ENCODE results near the gene CD79A.

The CD79A gene

DNA sequence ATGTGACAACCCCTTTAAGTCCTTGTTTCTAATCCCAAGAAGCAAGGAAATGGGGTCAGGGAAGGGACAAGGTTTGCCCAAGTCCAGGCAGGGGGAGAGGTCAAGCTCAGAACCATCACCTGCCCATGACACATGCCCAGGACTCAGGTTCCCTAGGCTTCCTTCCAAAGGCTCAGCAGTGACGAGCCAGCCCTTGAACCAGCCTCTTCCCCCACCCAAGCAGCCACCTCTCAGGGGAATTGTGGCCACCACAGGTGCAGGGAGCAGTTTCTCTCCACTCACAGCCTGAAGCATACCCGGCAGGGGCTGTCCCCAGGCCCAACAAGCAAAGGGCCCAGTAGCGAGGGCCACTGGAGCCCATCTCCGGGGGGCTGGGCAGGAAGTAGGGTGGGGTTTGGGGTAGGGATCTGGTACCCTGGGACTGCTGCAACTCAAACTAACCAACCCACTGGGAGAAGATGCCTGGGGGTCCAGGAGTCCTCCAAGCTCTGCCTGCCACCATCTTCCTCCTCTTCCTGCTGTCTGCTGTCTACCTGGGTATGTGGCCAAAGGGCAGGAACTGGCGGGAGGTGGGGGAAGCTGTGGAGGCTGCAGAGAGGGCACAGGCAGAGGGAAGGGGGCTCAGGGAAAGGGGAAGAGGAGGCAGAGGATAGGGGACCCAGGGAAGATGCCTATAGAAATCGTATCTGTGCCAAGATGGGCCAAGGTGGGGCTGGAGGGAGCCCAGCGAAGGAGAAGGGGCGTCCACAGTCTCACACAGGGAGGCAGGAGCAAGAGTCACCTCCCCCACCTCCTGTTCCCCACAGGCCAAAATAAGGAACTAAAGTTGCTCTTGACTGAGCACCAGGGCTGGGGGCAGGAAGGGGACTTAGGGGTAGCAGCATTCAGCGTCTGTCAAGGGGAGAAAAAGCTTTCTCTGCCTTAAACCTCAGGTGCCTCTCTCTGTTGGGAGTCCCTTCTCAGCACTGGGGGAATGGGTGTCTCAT is at the start of gene CD79A:
CD79A (plus strand) TSS at position 433 of the 986 bp plus-strand sequence; CDS start at position 459, 26 bp downstream.
- no peak for DNase-seq

DNA sequence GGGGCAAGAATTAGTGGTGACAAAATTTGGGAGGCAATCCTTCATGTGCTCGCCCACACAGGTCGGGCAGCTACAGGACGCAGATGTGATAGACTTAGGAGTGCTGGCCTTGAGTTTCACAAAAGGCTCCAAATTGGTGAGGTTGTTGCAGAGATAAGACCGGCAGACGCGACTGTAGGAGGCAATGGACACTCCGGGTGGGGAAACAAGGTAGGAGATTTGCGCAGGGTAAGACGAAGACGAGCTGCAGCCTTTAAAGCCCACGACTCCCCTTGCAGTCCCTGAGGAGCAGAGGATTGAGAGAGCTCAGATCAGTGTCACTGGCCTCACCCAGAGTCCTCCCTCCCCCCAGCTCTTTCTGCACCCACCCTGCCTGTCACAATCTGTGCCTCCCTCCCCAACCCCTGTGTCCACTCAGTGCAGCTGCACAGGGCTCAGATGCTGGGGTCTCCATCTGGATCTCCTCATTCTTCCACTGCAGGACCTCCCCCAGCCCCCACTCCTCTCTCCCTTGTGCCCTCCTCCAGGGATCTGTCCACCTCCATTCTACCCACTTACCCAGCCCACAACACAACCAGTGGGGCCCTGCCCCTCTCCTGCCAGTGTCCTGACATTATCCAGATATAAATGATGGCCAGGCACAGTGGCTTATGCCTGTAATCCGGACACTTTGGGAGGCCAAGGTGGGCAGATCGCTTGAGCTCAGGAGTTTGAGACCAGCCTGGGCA is 38.9 kb upstream of the CD79A start:
- DNase-seq, result no peak

DNA sequence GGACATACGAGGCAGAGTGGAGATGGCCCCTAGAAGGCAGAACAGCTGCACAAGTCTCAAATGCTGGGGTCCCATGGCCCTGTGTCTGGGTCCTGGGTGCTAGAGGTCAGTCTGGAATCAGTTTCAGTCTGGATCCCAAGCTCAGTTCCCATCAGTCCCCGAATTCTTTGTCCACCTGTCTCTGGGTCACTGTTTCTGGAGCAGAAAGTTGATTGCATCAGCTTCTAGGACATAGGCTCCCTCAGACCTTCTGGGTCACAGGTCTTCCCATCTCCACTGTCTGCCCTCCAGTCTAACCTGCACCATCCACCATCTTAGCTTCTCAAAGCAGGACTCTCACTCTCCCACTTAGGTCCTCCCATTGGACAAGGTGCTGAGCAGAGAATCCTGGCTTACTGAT is 37.9 kb upstream of the CD79A start:
- no peak for DNase-seq

DNA sequence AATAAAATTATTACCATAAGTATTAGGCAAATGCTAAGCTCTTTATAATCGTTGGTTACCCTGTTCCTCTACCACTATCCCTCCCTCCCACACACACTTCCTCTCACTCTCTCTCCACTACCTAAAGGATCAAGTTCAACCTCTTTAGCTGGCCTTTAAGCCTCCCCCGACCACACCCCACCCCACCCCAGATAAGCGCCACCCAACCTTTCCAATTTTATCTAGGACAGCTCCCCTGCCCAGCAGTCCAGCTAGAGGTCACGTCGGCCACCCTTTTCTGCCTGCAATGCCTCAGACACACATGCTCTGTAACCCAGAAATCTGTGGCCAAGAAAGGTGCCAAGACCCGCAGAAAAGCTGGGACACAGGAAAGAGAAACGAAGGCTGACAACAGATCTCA is 33.7 kb upstream of the CD79A start:
- DNase-seq, result no peak

DNA sequence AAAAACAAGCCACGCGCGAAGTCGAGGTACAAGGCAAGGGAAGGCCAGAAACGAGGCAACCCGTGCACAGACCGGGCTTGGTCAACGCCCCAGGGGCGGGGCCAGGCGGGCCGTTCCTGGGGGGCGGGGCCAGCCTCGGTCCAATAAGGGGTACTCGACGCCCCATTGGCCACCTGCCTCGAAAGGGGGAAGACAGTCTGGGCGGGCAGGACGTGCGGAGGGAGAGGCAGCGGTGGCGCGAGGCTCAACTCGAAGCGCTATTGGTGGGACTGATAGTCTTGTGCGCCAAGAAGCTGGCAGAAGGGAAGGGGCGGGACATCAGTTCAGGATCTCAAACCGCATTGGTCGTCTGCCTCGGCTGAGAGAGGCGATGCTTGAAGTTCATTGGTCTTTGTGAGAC is 32.5 kb upstream of the CD79A start, which contains the start of gene LYPD4:
LYPD4 (minus strand) TSS at position 83 of the 400 bp plus-strand sequence. CDS start 5,398 bp downstream, outside the sequence.
- no peak for DNase-seq

DNA sequence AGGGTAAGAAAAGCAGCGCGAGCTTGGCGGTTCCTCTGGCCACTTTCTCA is 32.3 kb upstream of the CD79A start, which contains the start of gene DMRTC2:
DMRTC2 (plus strand) TSS at position 42 of the 50 bp plus-strand sequence. CDS start 2,387 bp downstream, outside the sequence.
- no peak for DNase-seq

DNA sequence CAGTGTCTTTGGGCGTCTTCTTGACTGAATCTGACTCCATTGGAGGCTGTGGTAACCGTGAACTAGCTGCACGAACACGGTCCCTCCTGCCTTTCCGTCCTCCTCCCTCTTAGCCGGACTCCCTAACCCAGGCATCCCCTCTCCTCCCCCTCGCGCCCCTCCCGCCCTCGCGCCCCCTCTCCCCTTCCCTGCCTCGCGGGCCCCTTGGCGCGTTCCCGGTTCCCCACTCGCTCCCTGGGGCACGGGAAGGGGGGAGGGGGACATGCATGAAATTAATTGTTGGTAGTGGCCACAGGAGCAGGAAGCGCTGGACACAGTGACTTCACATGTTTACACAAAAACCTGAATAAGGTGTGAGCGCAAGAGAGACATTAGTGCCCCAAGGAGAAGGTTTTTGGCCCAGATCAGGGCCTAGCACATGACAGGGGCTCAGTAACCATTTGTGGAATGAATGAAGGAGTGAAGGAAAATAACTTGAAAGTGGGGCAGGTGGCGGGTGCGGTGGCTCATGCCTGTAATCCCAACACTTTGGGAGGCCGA is 32.0 kb upstream of the CD79A start:
- DNase-seq, result no peak

DNA sequence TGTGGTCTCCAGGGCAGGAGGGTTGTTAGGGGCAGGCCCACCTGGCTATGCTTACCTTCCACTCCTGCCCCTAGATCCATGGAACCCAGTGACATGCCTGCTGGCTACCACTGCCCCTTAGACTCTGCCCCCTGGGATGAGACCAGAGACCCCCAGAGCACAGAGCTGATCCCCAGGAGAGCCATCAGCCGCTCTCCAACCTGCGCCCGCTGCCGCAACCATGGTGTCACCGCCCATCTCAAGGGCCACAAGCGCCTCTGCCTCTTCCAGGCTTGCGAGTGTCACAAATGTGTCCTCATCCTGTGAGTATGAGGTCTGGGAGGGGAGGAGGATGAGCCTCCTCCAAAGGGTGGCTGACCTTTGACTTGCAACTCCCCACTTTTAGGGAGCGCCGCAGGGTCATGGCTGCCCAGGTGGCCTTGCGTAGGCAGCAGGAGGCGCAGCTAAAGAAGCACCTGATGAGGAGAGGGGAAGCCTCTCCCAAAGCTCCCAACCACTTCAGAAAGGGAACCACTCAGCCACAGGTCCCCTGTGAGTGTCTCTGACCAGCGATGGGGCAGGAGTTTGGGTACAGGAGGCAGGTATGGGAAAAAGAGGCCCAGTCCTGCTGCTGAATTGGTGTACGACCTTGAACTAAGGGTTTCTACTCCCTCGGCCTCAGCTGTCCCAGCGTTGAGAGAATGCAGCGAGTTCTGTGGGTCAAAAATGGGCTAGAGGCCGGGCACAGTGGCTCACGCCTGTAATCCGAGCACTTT is 29.6 kb upstream of the CD79A start:
- no peak for DNase-seq

DNA sequence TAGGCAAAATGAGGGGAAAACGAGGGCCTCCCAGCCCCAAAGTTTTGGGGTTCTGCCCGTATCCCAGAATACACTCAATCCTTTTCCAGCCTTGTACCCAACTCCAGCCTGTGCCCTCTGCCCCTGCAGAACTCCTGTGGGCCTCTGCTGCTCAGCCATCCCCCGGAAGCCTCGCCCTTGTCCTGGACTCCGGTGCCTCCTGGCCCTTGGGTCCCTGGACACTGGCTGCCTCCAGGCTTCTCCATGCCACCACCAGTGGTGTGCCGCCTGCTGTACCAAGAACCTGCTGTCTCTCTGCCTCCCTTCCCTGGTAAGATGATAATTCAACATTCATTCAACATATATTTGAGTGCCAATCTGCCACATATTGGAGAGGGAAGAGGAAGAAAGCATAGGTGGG is 28.4 kb upstream of the CD79A start:
- no peak for DNase-seq

DNA sequence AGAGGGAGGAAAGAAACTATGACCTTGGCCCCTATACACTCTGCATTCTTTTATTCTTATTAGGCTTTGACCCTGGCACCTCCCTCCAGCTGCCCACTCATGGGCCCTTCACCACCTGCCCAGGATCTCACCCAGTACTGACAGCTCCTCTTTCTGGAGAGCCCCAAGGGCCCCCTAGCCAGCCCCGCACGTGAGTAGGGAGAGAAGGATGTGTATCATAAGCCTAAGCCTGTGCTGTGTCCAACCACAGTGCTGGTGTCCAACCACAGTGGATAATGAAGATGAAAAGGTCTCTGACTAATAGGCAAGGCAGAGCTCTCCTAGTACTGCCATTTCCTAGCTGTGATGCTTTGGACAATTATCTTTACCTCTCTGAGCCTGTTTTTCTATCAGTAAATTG is 28.0 kb upstream of the CD79A start:
- no peak for DNase-seq

DNA sequence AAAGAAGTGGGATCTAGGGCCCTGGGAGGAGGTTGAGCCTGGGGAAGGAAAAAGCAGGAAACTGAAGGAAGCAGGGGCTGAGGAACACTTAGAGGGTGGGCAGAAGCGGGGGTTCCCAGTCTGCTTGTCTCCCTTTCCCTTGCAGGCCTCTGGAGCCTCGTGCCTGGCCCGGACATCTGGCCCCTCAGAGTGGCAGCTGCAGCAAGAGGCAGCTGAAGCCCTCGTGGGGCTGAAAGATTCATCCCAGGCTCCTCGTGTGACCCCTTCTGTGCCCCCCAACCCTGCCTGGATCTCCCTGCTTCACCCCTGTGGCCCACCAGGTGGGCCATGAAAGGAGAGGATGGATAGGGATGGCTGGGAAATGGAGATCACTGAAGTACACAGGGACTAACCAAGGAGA is 26.7 kb upstream of the CD79A start:
- DNase-seq, result no peak

DNA sequence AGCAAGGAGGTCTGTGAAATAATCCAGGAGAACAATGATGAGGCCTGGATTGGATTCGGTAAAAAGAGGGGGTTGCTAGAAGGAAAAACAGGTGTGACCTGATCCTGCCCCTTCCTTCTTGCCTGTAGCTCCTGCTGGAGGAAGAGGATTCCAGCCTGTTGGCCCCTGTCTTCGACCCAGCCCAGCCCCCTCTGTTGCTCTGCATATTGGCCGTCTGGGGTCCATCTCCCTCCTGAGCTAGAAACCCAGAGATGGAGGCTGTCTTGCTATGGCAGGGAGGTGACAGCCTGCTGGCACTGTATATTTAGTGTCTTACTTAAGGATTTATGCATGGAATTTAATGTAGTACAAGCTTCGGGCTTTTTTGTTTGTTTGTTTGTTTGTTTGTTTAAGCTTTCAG is 25.6 kb upstream of the CD79A start:
- DNase-seq, result no peak

DNA sequence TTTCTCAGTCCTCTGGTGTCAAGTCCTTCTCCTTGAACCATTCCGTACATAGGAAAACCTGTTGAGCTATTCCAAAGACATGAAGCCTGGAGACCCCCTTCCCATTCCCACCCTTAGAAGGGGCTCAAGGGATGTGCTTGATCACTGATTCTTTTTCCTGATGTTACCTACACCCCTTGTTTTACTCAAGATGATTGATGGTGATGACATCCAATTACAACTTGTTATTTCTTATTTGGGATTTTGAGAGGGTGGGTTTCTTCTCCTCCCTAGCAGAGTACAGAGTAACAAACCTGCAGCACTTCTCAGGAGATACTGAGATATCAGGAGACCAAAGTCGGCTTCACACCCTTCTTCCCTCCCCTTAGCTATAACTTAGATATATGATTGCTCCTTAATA is 23.7 kb upstream of the CD79A start:
- DNase-seq, result no peak

DNA sequence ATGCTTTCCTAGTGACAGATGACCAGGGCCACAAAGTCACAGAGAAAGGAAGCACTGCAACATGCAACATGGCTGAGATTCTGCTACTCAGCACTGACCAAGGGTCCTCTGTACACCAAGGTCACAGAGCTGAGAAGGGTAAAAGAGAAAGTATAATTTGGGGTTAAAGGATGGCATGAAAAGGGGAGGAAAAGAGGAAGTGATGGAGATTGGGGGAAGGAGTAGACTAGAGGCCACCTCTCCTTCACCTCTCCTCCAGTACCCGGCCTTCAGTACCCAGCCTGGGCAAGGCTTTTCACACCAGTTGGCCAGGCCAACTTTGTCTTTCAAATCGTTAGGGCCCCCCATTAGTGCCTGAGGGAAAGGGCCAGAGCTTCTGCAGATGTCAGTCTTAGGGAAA is 23.3 kb upstream of the CD79A start:
- no peak for DNase-seq

DNA sequence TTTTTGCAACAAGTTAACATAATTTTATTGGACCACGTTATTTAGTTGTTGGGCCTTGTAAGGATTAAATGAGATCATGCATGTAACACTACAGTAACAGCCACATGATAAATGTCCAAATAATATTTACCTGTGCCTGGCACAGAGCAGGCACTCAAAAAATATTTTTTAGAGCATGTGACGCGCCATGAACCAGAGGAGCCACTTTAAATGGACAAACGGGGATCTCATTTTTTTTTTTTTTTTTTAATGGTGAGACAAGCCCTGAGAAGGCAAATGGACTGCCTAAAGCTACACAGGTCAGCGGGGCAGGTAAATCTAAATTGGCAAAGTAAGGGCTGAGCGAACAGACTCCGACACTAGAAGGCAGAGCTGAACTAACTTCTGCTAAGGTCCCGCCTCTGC is 17.9 kb upstream of the CD79A start:
- DNase-seq, result no peak

DNA sequence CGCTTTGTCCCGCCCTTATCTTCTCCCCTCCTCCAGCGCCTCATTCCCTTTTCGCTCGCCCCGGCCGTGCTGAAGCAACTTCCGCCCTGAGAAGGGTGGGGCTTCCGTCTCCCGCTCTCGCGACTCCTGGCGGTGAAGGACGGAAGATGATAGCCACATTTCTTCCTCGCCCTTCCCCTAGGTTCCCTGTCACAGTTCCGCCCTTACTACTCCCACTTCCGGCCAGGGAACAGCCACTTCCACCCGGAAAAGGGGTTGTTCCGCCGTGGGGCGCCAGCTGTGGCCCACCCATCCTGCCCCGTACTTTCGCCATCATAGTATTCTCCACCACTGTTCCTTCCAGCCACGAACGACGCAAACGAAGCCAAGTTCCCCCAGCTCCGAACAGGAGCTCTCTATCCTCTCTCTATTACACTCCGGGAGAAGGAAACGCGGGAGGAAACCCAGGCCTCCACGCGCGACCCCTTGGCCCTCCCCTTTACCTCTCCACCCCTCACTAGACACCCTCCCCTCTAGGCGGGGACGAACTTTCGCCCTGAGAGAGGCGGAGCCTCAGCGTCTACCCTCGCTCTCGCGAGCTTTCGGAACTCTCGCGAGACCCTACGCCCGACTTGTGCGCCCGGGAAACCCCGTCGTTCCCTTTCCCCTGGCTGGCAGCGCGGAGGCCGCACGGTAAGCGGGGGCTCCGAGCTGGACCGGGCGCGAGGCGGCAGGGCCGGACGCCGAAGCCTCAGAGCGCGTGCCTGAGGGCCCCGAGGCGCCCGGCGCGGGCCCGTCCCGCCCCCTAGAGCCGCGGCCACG is 17.3 kb upstream of the CD79A start, which contains the start of gene RPS19:
RPS19 (plus strand) TSS at position 638 of the 801 bp plus-strand sequence. CDS start 520 bp downstream, outside the sequence.
- peak; percentile 97 for DNase-seq

DNA sequence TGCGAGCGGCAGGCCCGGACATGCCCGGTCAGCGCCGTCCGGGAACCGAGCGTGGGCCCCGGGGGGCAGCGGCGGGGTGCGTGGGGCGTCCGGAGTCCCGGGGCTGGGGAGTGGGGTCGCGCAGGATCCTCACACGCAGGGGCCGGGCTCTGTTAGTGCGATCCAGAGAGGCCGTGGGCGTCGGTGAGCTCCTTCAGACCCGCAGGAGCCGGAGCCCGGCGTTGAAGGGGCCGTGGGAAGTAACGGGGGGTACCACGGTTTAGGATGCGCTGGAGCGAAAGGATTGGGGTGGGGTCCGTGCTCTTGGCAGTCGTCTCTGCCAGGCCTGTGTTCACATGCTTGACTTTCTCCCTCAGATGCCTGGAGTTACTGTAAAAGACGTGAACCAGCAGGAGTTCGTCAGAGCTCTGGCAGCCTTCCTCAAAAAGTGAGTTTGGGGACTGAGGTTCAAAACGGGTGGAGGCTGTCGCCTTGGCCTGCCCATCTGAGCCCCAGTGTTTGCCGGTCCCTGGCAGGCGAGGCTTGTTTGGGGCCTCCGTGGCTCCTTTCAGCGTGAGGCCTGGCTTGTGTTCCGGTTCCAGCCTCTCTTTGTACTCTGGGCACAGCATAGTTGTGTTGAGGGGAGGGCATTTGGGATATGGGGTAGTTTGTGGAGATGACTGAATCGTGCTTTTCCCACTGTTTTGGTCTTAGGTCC is 16.5 kb upstream of the CD79A start:
- no peak for DNase-seq

DNA sequence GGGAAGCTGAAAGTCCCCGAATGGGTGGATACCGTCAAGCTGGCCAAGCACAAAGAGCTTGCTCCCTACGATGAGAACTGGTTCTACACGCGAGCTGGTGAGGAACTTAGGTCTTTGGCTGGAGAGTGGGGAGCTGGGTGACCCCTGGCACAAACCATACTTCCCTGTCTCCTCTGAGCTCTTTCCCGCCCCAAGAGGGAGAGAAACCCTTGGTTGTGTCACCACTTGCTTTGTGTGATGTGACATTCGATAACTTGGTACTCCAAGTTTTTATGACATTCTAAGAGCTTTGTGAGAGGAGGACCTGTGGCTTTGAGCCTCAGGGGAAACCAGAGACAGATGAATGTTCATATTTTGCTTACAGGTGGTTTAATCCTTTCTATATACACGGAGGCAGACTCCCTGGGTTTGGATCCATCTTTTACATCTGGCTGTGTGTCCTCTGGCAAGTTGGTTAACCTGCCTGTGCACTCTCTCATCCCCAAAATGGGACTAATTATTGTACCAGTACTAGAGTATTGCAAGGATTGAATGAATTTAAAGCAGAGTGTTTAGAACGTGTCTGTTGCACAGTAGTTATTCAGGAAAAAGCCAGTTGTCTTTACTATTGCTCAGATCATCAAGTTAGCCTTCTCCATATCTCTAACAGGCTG is 15.8 kb upstream of the CD79A start:
- no peak for DNase-seq

DNA sequence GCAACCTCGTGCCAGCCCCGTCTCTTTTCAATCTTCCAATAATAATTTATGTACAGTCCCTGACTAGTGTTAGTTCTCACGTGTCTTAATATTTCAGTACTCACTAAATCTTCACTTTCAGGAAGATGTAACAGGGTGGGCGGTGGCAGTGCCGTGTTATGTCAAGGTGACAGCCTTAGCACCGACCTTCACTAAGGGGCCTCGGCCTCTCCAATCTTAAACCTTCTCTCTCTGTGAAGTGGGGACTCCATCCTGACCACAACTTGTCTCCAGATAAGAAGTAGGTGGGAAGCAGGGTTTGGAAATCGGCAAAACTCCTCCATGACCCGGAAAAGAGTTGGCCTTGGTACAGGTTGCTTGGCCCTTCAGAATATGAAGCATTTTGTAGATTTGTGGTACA is 15.2 kb upstream of the CD79A start:
- DNase-seq, result no peak

DNA sequence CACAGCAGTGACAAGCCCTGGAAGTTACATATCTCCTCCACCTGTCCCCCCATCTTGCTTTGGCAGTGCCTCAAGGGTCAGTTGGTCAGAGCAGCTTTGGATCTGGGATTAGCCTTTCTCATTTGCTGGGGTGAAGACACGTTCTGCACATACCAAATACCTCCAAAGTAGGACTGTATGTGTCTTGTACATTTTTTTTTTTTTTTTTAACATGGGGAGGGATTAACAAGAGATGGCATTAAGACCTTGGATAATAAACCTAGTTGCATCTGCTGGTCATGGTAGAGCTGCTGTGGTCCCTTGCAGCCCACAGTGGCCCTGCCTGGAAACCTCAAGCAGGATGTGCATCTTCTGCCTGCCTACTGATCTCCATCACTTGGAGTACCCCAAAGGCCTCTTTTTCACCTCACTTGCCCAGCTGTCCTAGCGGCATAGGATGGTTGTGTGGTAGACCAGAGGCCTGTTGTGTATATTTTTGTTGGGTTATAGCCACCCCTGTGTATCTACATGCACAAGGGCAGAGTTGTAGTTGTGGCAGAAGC is 14.6 kb upstream of the CD79A start:
- DNase-seq, result no peak
